Measurements from ENCODE around the gene TAS2R16. TPM values are rescaled to one million over a fixed set of nuclear protein-coding genes. Genes with fewer than 3 reads are reported as not detected.

TAS2R16 gene
- total and polyA plus RNA-seq, 8 donors, result not detected

GRCh38 chr7:122983261-122983660, 12.2 kb downstream of the TAS2R16 start:
- Histone ChIP-seq H3K4me1 (no peaks in the 10 kb centered on the region), H3K4me3 (no peak overlapping the region), H3K9me3 (no peaks in the 10 kb centered on the region), H3K27me3 (no peaks in the 10 kb centered on the region), H3K27ac (no peak overlapping the region), H3K36me3 (no peaks in the 10 kb centered on the region)
- TF ChIP-seq CTCF (IDR thresholded peaks at IDR 0.05), result no peak
- DNase-seq (no peak), ATAC-seq (no peak), FAIRE-seq (no peak)
- 88 to 90% methylated on average over 1 of the region's 1 CpG for WGBS, 2 donors
- intact Hi-C loops (cut with DNase I), result no loop called here

DNA sequence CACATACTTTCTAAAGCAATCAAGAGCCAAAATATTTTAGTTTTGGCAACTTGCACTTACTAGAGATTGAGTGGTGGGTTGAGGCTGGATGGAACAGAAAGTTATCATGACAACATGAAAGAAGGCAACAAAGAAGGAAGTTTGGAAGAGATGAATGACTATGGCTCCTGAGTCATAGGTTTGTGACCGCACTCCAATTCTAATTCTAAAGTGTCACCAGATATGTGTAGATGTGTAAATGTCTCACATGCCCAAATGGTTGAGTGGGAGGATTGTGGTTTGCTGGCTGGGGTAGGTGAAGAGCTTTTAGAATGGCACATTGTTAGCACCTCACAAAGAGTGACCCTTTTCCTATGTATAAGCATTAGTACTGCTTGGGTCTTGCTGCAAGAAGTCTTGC, 20.2 kb downstream of the TAS2R16 start:
- Histone ChIP-seq H3K27ac (no peak overlapping the region), H3K4me1 (no peaks in the 10 kb centered on the region), H3K4me3 (no peak overlapping the region), H3K27me3 (no peaks in the 10 kb centered on the region), H3K9me3 (no peaks in the 10 kb centered on the region), H3K36me3 (no peaks in the 10 kb centered on the region)
- DNase-seq, result no peak
- TF ChIP-seq CTCF (IDR thresholded peaks at IDR 0.05), result no peak
- intact Hi-C loops (cut with DNase I), result no loop called here
- 92 to 97% methylated on average over 1 of the region's 1 CpG for WGBS, 2 donors
- no peak for FAIRE-seq
- no peak for ATAC-seq

DNA sequence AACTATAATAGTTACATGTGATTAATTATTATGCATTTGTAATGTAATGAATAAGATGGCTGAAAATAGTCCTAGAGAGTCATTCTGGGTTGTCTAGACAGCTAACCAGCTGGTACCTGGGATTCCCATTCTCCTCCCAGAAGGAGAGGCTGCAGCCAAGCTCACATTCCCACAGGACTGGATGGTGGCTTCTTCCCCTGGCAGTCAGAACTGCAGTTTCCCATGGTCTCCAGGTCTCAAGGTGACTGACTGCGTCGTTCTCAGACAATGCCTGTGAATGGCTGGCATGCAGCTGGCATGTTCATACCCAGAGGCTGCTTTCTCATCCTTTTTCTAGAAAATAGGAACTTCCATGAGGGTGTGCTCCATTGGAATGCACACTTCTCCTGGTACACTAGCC, 21.3 kb downstream of the TAS2R16 start:
- ATAC-seq, result no peak
- TF ChIP-seq CTCF (IDR thresholded peaks at IDR 0.05), result no peak
- H3K4me3 ChIP-seq, result no peak overlapping the region
- 65 to 90% methylated on average over 2 of the region's 2 CpGs for WGBS, 2 donors
- intact Hi-C loops (cut with DNase I), result no loop called here
- no peaks in the 10 kb centered on the region for H3K4me1 ChIP-seq
- FAIRE-seq, result no peak
- no peak overlapping the region for H3K27ac ChIP-seq
- DNase-seq, result no peak
- H3K27me3 ChIP-seq, result no peaks in the 10 kb centered on the region
- no peaks in the 10 kb centered on the region for H3K9me3 ChIP-seq
- no peaks in the 10 kb centered on the region for H3K36me3 ChIP-seq

DNA sequence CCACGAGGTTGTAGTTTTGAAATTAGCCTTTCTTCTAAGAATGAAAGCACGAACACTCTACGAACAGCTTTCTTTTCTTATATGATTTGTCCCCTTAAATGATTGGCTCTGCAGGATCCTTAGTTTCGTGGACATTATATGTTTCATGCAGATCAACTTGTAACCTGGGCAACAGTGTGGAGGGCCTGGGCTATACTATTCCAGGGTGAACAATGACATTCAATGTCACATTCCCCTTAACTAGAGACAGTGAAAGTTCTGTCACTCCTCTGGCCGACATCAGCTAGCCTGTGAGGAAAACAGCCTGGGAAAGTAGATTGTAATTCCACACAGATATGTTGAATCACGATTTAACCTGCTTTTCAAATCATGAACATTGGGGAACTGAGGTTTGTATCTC, 23.4 kb downstream of the TAS2R16 start:
- intact Hi-C loops (cut with DNase I), result no loop called here
- ATAC-seq (no peak), DNase-seq (no peak), FAIRE-seq (no peak)
- 83 to 86% methylated on average over 6 of the region's 6 CpGs for WGBS, 2 donors
- no peaks in the 10 kb centered on the region for H3K9me3 ChIP-seq
- no peak overlapping the region for H3K4me3 ChIP-seq
- H3K4me1 ChIP-seq, result no peaks in the 10 kb centered on the region
- no peaks in the 10 kb centered on the region for H3K36me3 ChIP-seq
- TF ChIP-seq CTCF (IDR thresholded peaks at IDR 0.05), result no peak
- no peaks in the 10 kb centered on the region for H3K27me3 ChIP-seq
- H3K27ac ChIP-seq, result no peak overlapping the region

DNA sequence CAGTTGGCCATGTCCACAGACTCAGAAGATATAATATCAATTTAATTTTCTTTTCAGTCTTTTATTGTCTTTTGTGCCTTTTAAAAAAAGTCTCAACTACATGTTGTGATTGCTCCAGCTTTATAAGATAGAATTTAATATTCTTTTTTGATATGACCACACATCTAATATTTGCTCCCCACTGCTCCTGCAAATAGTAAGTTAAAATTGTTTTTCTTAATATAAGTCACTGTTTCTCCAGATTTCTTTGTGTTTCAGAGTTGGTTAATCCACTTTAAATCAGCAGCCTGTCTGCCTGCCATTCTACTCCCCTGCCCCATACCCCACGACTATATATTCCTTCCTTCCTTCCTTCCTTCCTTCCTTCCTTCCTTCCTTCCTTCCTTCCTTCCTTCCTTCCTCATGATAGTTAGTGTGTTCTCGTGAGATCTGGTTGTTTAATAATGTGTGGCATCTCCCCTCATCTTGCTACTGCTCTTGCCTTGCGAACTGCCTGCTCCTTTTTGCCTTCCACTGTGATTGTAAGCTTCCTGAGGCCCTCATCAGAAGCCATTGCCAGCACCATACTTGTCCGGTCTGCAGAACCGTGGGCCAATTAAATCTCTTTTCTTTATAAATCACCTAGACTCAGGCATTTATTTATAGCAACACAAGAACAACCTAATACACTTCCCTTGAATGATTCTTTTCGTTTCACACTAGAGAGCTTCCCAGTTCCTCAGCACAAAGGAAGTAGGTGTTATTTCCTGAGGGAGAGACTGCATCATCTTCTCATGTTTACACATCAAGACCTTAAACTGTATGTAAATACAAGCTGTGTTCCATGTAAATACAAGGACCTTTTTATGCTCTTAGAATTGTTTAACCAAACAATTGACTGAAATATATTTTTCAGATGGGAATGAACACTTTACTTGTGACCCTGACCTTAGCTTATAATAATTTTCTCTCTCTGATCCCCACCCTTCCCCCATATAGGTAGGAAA, 24.5 kb downstream of the TAS2R16 start:
- Histone ChIP-seq H3K36me3 (no peaks in the 10 kb centered on the region), H3K9me3 (no peaks in the 10 kb centered on the region), H3K4me1 (no peaks in the 10 kb centered on the region), H3K27me3 (no peaks in the 10 kb centered on the region), H3K4me3 (no peak overlapping the region), H3K27ac (no peak overlapping the region)
- no peak for FAIRE-seq
- 67 to 71% methylated on average over 6 of the region's 6 CpGs for WGBS, 2 donors
- ATAC-seq, result no peak
- no peak for DNase-seq
- TF ChIP-seq CTCF (IDR thresholded peaks at IDR 0.05), result no peak
- intact Hi-C loops (cut with DNase I), result no loop called here
